H1 (cell line): ENCODE measurements around the gene PTF1A. TPM values are rescaled to one million over a fixed set of nuclear protein-coding genes. Genes with fewer than 3 reads are reported as not detected.

ENCODE experiments used
- RAD21 ChIP-seq, 2 experiments: IDR thresholded peaks in 1 of 2; conservative IDR thresholded peaks in 1 of 2; 2 replicates each; pipeline ENCODE4 v1.6.1; 2011; ENCODE audit warnings: low read depth in 2 of 2, low read length in 2 of 2, improper control_type of control experiment in 1 of 2, inconsistent platforms in 1 of 2, mild to moderate bottlenecking in 1 of 2, moderate library complexity in 1 of 2
- polyA plus RNA-seq, 7 experiments: library from polyadenylated mRNA; depleted of rRNA in 3 of 7; stranded (reverse) in 5 of 7; unstranded in 2 of 7; fragments of >200 nt in 5 of 7; fragments of 200-250 nt in 2 of 7; gene quantifications; 1 replicate in 5 of 7; 2 replicates in 1 of 7; 4 replicates in 1 of 7; pipeline versions ENCODE4 v1.2.1 to v1.2.3, GENCODE V29; 2011 to 2013; ENCODE audit warnings: missing spikeins in 2 of 7, mixed read lengths in 2 of 7
- total RNA-seq: library from RNA; stranded (reverse); fragmentation: NEBNext Ultra II Directional; extraction: Animal tissue kit (Norgen Biotek cat#: 25700); gene quantifications from 2 replicates; pipeline ENCODE4 v1.2.1, GENCODE V29; 2021
- TF ChIP-seq, protein P1 (sequence below): IDR thresholded peaks from 2 replicates; pipeline ENCODE4 v1.6.1; 2011; ENCODE audit warnings: low read depth, mild to moderate bottlenecking, low read length; ENCODE audit not compliant: insufficient read depth

The PTF1A gene
- total and polyA plus RNA-seq, 2 of the 8 experiments (the other 6 are each of a cell fraction or from before 2014, with no cell fraction given): not detected

DNA sequence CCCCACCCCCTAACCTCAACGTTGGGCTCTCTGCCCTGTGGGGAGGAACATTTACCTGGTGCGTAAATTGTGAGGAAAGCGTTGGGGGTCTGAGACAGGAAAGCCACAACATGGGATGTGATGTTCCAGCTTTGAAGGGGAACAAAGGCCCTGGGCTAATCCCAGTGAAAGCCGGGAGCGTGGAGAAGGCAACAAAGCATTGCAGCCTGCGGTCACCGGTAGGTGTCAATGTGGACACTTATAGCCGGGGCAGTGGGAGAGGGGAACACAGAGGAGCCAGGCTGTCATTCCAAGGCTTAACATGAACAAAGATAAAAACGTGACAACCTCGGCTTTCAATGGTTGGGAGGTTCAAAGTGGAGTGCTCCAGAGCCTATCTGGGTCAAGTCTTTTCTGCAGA lies 12.7 kb downstream of the PTF1A start (continued):
- TF ChIP-seq, protein P1, sequence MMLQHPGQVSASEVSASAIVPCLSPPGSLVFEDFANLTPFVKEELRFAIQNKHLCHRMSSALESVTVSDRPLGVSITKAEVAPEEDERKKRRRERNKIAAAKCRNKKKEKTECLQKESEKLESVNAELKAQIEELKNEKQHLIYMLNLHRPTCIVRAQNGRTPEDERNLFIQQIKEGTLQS: no peak
- TF ChIP-seq RAD21 (IDR thresholded peaks at IDR 0.05 in 1 of 2, conservative IDR thresholded peaks at IDR 0.05 in 1 of 2; ENCODE audit: low read depth in 2 of 2, low read length in 2 of 2): peak; percentile 44 to 58; a peak in 3 of 4 replicates
